GM15510 (cell line): ENCODE measurements around the gene CMBL.

ENCODE experiments used
- POLR2A ChIP-seq: IDR thresholded peaks from 3 replicates; pipeline ENCODE4 v1.6.1; 2011; ENCODE audit warnings: borderline replicate concordance; ENCODE audit not compliant: insufficient read length; ENCODE audit errors: extremely low read depth

CMBL gene

GRCh38 chr5:10337986-10338385 lies 30.3 kb upstream of the CMBL start:
- no peak for TF ChIP-seq POLR2A

DNA sequence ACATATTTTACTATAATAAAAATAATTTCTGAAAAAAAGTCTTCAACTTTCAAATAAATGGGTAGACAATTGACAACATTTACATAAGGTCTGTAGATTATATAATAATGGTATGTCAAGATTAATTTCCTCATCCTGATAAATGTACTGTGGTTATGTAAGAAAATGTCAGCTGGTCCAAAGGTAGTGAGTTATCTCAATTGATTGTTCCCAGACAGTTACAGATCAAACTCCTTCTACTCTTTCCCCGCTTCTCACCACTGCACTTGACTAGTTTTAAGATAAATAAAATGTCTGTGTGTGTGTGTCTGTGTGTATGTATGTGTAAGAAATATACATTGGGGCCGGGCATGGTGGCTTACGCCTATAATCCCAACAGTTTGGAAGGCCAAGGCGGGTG lies 29.4 kb upstream of the CMBL start:
- no peak for TF ChIP-seq POLR2A

DNA sequence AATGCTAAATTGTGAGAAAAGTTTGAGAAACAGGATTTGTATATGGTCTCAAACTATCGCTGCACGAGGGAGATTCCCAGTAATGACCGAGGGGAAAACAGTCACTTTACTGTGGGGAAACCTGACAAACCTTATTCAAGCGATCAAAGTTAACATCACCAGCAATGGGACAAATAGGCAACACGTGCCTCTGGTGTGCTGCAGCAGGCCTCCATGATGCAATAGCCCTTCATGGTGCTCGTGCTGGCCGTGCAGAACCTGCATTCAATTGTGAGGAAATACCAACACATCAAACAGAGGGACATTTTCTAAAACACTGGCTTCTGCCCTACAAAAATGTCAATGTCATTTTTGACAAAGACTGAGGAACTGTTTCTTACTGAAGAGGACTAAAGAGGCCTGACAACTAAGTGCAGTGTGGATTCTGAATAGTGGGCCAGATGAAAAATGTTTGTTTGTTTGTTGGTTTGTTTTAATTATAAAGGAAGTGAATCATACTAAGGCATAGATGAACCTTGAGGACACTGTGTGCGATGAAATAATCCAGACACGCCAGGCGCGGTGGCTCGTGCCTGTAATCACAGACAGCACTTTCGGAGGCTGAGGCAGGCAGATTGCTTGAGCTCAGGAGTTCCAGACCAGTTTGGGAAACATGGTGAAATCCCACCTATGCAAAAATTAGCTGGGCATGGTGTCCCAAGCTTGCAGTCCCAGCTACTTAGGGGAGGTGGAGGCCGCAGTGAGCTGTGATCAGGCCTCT lies 28.2 kb upstream of the CMBL start:
- TF ChIP-seq POLR2A = no peak

- TF ChIP-seq POLR2A = no peak
These were observed 27.1 kb upstream of the CMBL start for GRCh38 chr5:10334831-10335230.

DNA sequence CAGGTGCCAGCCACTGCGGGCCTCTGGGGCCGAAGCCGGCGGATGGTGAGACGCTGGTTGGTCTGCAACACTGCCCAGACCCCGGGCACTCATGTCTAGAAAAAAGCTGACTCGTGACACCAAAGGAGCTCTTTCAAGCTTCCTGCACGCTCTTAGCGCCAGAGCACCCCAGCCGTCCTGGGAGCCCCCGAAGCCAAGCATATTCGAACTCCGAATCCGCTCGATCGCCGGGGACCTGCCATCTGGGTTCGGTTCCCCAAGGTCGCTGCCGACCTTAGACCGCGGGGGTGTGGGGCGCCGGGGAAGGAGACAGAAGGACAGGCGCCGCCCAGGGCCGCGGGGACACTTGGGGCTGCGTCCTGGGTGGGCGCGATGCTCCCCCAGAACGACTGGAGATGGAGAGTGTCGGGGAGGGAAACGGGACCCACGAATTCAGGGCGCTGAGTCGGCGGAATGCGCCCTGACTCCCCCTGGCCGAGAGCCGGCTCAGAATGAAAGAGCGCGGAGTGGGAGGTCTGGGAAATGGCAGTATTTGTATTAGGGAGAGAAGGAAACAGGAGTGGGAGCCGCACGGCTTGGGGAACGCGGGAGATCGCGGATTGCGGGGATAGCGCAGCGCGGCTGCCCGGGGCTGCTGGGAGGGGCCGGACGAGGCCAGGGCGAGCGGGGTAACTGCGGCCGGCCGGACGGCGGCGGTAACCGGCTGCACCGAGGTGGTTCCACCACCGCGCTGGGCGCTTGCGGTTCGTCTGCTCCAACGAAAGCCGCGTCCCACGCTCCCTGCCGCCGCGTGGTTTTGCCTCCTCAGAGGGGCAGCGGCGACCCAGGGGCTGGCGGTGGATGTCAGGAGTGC lies 25.7 kb upstream of the CMBL start:
- no peak for TF ChIP-seq POLR2A

DNA sequence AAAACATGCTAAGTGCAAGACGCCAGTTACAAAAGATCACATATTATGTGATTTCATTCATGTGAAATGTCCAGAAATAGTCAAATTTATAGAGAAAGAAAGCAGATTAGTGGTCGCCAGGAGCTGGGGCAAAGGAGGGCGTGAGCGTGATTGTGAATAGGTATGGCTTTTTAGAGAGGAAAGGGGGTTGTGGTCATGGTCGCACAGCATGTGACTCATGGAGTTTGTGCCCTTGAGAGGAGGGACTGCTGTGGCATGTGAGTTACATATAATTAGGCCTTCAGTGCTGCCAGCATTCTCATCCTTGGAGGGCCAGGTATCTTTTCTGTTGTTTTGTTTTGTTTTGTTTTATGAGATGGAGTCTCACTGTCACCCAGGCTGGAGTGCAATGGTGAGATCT lies 24.6 kb upstream of the CMBL start:
- TF ChIP-seq POLR2A = no peak

- no peak for TF ChIP-seq POLR2A
These were observed 23.7 kb upstream of the CMBL start for GRCh38 chr5:10331341-10331796.

DNA sequence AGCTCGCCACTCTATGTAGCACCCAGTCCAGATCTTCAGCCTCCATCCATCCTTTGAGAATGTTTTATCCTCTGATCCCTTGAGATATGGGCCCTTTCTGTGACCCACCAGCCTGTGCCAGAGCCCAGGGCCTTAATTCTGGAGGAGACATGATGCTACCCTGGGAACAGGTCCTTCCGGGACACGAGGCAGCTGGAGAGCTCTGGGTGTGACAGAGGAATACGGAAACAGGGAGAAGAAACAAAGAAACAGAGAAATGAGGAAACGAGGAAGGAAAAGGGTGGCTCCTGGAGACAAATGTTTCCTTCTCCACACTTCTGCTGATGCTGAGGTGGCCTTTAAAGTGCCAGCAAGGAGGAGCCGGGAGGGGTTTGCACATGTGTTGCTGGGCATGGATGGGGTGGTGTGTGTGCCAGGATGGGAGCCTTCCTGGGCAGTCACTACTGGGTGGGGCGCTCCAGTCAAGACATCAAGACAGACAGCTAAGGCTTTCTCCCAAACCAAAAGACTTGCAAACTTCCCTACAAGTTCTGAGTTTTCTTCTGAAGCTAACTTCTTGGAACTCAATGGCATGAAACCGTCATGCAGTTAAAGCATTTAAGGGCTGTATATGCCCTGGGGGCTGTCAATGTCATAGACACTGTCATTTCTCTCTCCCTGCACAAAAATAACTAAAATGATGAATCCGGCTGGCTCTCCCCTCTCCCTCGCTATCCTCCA lies 23.0 kb upstream of the CMBL start:
- no peak for TF ChIP-seq POLR2A

DNA sequence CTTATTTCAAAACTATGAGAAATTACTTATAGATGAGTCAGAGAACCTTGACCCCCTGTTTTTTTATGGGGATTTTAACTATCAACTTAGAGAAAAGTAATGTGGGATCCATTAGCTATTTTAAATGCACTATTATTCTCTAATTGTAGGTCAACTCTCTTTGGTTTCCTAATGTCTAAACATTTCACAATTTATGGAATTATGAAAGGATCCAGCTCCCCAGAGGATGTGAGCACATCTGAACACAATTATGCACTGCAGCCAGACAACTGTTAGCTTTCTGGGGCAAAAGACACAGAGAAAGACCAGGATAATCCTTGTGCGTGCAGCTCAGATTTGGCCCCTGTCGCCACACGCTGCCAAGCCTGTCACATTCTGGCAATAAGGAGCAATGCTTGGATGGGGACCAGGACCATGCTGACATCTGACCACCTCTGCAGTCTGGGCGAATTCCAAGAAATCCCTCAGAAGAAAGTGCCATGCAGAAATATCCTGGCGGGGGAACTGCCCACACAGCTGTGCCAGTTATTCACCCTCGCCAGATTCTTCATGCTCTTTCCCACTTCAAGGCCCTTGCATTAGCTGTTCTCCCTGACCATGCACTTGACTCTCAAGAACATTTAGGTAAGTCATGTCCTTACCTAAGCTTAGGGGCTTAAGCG lies 22.2 kb upstream of the CMBL start:
- TF ChIP-seq POLR2A = no peak

- no peak for TF ChIP-seq POLR2A
These were observed 21.7 kb upstream of the CMBL start for GRCh38 chr5:10329446-10329819.

- no peak for TF ChIP-seq POLR2A
These were observed 20.6 kb upstream of the CMBL start for GRCh38 chr5:10328323-10328722.

DNA sequence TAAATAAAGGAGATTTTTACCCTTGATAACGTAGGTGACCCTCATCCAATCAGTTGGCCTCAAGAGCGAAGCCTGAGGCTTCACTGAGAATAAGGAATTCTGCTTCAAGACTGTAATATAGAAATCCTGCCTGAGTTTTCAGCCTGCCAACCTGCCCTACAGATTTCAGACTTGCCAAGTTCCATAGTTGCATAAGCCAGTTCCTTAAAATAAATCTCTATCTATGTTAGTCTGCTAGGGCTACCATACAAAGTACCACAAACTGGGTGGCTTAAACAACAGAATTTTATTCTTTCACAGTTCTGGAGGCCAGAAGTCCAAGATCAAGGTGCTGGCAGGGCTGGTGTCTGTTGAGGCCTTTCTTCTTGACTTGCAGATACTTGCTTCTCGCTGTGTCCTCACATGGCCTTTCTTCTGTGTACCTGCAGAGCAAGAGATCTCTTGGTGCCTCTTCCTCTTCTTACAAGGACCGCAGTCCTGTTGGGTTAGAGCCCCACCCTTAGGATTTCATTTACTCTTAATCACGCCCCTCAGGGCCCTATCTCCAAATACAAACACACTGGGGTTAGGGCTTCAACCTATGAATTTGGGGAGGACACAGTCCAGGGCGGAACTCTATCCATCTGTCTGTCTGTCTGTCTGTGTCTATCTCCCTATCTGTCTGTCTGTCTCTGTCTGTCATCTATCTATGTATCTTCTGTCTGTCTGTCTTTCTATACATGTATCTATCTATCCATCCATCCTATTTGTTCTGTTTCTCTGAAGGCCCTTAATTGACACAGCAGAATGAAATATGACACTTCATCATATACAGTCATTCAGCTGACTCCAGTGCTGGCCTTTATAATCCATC lies 17.0 kb upstream of the CMBL start:
- TF ChIP-seq POLR2A = no peak

DNA sequence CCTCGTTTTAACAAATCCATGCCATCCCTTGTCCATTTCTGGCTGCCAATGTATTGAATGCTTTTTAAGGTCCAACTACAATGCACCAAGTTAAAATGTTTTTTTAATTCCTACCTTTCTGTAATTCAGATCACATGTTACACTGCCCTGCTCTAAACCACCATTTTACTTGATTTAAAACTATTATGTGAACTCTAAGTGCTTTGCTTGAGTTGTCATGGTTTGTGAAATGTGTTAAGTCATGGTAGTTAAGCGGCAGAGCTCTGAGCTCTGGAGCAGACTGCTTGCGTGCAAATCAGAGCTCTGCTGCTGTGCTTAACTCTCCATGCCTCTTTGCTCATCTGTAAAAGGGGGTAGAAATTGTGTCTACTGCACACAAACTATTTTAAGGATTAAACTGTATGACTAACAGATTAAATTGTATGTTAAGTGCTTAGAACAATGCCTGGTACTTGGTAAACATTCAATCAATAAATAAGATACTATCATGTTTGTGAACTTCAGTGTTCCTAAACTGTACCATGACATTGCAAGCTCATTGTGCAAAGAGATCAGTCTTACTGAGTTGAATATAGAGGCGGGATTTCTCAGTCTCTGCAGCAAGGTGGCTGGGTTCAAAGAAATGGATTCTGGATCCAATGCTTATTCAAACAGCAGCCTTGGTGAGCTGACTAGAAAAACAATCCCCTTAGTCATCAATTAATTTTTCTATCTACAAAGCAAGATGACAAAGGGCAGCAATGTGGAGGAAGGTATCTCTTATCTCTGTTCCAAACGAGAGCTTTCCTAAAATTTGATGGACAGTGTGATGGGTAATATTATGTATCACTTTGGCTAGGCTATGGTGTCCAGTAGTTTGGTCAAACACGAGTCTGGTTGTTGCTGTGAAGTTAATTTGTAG lies 16.1 kb upstream of the CMBL start:
- TF ChIP-seq POLR2A = no peak
